Measurements from ENCODE around the gene SLC35D3. TPM values are rescaled to one million over a fixed set of nuclear protein-coding genes. Genes with fewer than 3 reads are reported as not detected.

The SLC35D3 gene
- total and polyA plus RNA-seq, 2 donors (not counting 3 experiments of a cell fraction or from before 2014, with no cell fraction given): not detected

DNA sequence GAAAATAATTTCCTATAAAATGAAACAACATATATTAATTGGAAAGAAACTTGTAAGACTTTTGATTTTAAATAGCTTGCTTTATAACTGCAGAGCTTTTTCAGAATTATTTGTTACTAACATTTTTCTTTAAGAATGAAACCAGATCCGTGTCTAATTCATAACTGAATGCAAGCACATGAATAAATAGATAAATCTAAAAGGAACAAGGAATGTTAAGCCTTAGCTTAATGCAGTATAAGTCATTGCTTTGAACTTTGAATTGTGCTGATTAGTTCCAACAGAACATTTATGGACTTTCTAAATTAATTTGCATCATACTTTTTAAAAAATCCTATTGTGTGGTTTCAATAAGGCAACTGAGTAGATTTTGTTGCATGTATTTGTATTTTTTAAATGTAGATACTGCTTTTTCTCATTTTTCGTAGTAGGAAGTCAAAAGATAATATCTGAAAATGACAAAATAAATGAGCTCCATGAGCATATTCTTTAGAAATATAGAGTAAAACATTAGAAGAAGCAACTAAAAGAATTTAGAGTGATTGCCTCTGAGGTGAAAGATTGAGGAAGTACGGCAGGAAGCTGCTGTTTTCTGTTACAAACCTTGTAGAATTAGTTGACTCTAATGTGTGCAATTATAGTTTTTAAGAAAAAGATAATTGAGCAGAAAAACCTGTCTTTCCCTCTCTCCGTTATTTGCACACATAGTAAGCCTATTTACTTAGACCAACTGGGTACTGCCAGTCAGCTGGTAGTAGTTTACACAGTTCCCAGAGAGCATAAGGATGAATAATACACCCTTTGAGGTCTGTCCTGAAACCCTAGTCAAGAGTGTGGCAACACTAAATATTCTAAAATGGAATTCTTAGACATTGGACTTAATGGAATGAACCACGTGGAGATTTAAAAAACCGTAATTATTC lies 32.6 kb upstream of the SLC35D3 start:
- H3K9me3 ChIP-seq (replicated peaks; ENCODE audit: control insufficient read depth, insufficient read depth, low read length): no peaks in the 10 kb centered on the region
- FAIRE-seq: no peak
- dilution Hi-C loops (cut with MboI; ENCODE audit: extremely low pct_ligation_motif_present, low sequenced_read_pairs): no loop called here

More for the DNA sequence above, 32.6 kb upstream of the SLC35D3 start:
- TF ChIP-seq EZH2 (IDR thresholded peaks at IDR 0.05; ENCODE audit: borderline replicate concordance, low read depth, low read length, severe bottlenecking): no peak
- TF ChIP-seq POLR2AphosphoS5 (IDR thresholded peaks at IDR 0.05; ENCODE audit: insufficient read depth, low read depth, low read length): no peak
- TF ChIP-seq, protein P1, sequence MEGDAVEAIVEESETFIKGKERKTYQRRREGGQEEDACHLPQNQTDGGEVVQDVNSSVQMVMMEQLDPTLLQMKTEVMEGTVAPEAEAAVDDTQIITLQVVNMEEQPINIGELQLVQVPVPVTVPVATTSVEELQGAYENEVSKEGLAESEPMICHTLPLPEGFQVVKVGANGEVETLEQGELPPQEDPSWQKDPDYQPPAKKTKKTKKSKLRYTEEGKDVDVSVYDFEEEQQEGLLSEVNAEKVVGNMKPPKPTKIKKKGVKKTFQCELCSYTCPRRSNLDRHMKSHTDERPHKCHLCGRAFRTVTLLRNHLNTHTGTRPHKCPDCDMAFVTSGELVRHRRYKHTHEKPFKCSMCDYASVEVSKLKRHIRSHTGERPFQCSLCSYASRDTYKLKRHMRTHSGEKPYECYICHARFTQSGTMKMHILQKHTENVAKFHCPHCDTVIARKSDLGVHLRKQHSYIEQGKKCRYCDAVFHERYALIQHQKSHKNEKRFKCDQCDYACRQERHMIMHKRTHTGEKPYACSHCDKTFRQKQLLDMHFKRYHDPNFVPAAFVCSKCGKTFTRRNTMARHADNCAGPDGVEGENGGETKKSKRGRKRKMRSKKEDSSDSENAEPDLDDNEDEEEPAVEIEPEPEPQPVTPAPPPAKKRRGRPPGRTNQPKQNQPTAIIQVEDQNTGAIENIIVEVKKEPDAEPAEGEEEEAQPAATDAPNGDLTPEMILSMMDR (IDR thresholded peaks at IDR 0.05; ENCODE audit: extremely low read depth in 1 of 2, insufficient read depth in 1 of 2, low read depth in 1 of 2, low read length in 2 of 2): no peak
- no peak for TF ChIP-seq GATA2 (IDR thresholded peaks at IDR 0.05; ENCODE audit: insufficient read depth, insufficient read length, low read depth, low read length)
- no peak for TF ChIP-seq MYC (IDR thresholded peaks at IDR 0.05; ENCODE audit: low read depth, low read length)
- TF ChIP-seq, protein P2, sequence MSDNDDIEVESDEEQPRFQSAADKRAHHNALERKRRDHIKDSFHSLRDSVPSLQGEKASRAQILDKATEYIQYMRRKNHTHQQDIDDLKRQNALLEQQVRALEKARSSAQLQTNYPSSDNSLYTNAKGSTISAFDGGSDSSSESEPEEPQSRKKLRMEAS (IDR thresholded peaks at IDR 0.05; ENCODE audit: insufficient read depth, insufficient read length): no peak
- TF ChIP-seq POLR2A (IDR thresholded peaks at IDR 0.05; ENCODE audit: low read depth, low read length): no peak
- TF ChIP-seq JUN (IDR thresholded peaks at IDR 0.05; ENCODE audit: borderline replicate concordance, insufficient read depth, insufficient read length, low read depth): no peak
- TF ChIP-seq FOS (IDR thresholded peaks at IDR 0.05; ENCODE audit: borderline replicate concordance, insufficient read depth, low read length): no peak
- Histone ChIP-seq H3K9ac (replicated peaks; ENCODE audit: extremely low read depth, insufficient read depth, low read length) (no peak overlapping the region), H3K9me1 (replicated peaks; ENCODE audit: control insufficient read depth, extremely low read depth, insufficient read depth, low read length) (no peaks in the 10 kb centered on the region), H3K27me3 (ENCODE audit: control insufficient read depth in 2 of 2, insufficient read depth in 2 of 2, low read length in 2 of 2) (no peaks in the 10 kb centered on the region), H3K4me2 (ENCODE audit: insufficient read depth, low read length) (no peak overlapping the region), H3K36me3 (ENCODE audit: control insufficient read depth in 2 of 2, extremely low read depth in 1 of 2, insufficient read depth in 2 of 2, low read length in 2 of 2) (no peaks in the 10 kb centered on the region), H3K79me2 (ENCODE audit: control insufficient read depth, insufficient read depth, low read length) (no peaks in the 10 kb centered on the region), H3K27ac (ENCODE audit: insufficient read depth, low read depth, low read length) (no peak overlapping the region), H3K4me3 (replicated peaks in 1 of 3; ENCODE audit: insufficient read depth in 1 of 3, low read depth in 1 of 3, low read length in 3 of 3) (no peak overlapping the region), H4K20me1 (replicated peaks; ENCODE audit: control insufficient read depth, extremely low read depth, insufficient read depth, low read length) (no peaks in the 10 kb centered on the region), H2AFZ (ENCODE audit: low read depth, low read length) (no peak overlapping the region), H3K4me1 (ENCODE audit: control insufficient read depth, extremely low read depth, insufficient read depth, low read length) (peaks cover 3% of the 10 kb centered on the region)
- ChIA-PET POLR2A (no interaction called here), CTCF (interaction anchor here (2.2 kb wide), 1 partner anchor 44 kb away, joined by 6 read pairs; no protein-coding TSS in a partner anchor)
- no TSS peak for BruUV-seq (replicated peaks)
- DNase-seq (ENCODE audit: low read depth, low spot score): no peak
- intact Hi-C loops (cut with micrococcal nuclease): no loop called here

Data from endothelial cell of umbilical vein (primary cell).